H9 (cell line): ENCODE results near the gene NEURL3. TPM values are rescaled to one million over a fixed set of nuclear protein-coding genes. Genes with fewer than 3 reads are reported as not detected.

ENCODE experiments used
- DNase-seq: peaks from one replicate; pipeline ENCODE4 v3.0.0-alpha.2; 2017
- H2AFZ ChIP-seq: one replicate; pipeline ENCODE4 v1.6.1; 2013; ENCODE audit warnings: mild to moderate bottlenecking, low read length, control low read depth, moderate library complexity
- H2AK5ac ChIP-seq: 2 replicates; pipeline ENCODE4 v1.6.1; 2013; ENCODE audit warnings: low read length, control low read depth, mixed read lengths; ENCODE audit not compliant: insufficient read length
- H2BK120ac ChIP-seq: one replicate; pipeline ENCODE4 v1.6.1; 2013; ENCODE audit warnings: low read depth, mild to moderate bottlenecking, low read length, control low read depth, inconsistent platforms; ENCODE audit not compliant: poor library complexity, severe bottlenecking
- H2BK12ac ChIP-seq: 2 replicates; pipeline ENCODE4 v1.6.1; 2013; ENCODE audit warnings: low read length, control low read depth, mixed read lengths, low read depth; ENCODE audit not compliant: insufficient read length
- H2BK15ac ChIP-seq: 2 replicates; pipeline ENCODE4 v1.6.1; 2013; ENCODE audit warnings: low read depth, low read length, control low read depth
- H2BK20ac ChIP-seq: one replicate; pipeline ENCODE4 v1.6.1; 2013; ENCODE audit warnings: low read depth, mild to moderate bottlenecking, low read length, control low read depth, inconsistent platforms; ENCODE audit not compliant: poor library complexity, severe bottlenecking
- H2BK5ac ChIP-seq: 2 replicates; pipeline ENCODE4 v1.6.1; 2013; ENCODE audit warnings: low read length, control low read depth, mixed read lengths; ENCODE audit not compliant: insufficient read length
- H3K14ac ChIP-seq: 2 replicates; pipeline ENCODE4 v1.6.1; 2013; ENCODE audit warnings: low read length, control low read depth; ENCODE audit not compliant: insufficient read depth
- H3K18ac ChIP-seq: 2 replicates; pipeline ENCODE4 v1.6.1; 2013; ENCODE audit warnings: low read depth, mild to moderate bottlenecking, mixed read lengths, low read length, control low read depth; ENCODE audit not compliant: insufficient read length
- H3K23ac ChIP-seq: 2 replicates; pipeline ENCODE4 v1.6.1; 2013; ENCODE audit warnings: low read length, control low read depth, mixed read lengths, low read depth; ENCODE audit not compliant: insufficient read length
- H3K23me2 ChIP-seq: 2 replicates; pipeline ENCODE4 v1.6.1; 2013; ENCODE audit warnings: low read depth, mild to moderate bottlenecking, mixed read lengths, low read length, control low read depth; ENCODE audit not compliant: insufficient read length, poor library complexity, severe bottlenecking
- H3K27ac ChIP-seq: 2 replicates; pipeline ENCODE4 v1.5.1; 2013; ENCODE audit warnings: low read length, control low read depth, mixed read lengths, low read depth; ENCODE audit not compliant: insufficient read length
- H3K27me3 ChIP-seq: 2 replicates; pipeline ENCODE4 v1.6.1; 2013; ENCODE audit warnings: low read length, control low read depth, inconsistent platforms; ENCODE audit not compliant: insufficient read depth
- H3K4ac ChIP-seq: 2 replicates; pipeline ENCODE4 v1.6.1; 2013; ENCODE audit warnings: low read depth, mild to moderate bottlenecking, control low read depth, inconsistent platforms, low read length, moderate library complexity
- H3K4me1 ChIP-seq: 2 replicates; pipeline ENCODE4 v1.6.1; 2013; ENCODE audit warnings: low read length, control low read depth, inconsistent platforms; ENCODE audit not compliant: insufficient read depth
- H3K4me2 ChIP-seq: 2 replicates; pipeline ENCODE4 v1.6.1; 2013; ENCODE audit warnings: low read length, control low read depth, mixed read lengths; ENCODE audit not compliant: insufficient read length, insufficient read depth
- H3K56ac ChIP-seq: 2 replicates; pipeline ENCODE4 v1.6.1; 2013; ENCODE audit warnings: low read depth, mild to moderate bottlenecking, mixed read lengths, low read length, control low read depth; ENCODE audit not compliant: insufficient read length
- H3K79me1 ChIP-seq: 2 replicates; pipeline ENCODE4 v1.6.1; 2013; ENCODE audit warnings: low read depth, mild to moderate bottlenecking, moderate library complexity, low read length, control low read depth, inconsistent platforms; ENCODE audit not compliant: insufficient read depth, poor library complexity, severe bottlenecking
- H3K79me2 ChIP-seq: 2 replicates; pipeline ENCODE4 v1.6.1; 2013; ENCODE audit warnings: low read length, control low read depth, inconsistent platforms; ENCODE audit not compliant: insufficient read depth
- H3K9ac ChIP-seq: 2 replicates; pipeline ENCODE4 v1.6.1; 2013; ENCODE audit warnings: low read length, control low read depth, mixed read lengths; ENCODE audit not compliant: insufficient read length; ENCODE audit errors: extremely low read depth
- H3K9me3 ChIP-seq: one replicate; pipeline ENCODE4 v1.6.1; 2013; ENCODE audit warnings: low read depth, low read length, inconsistent platforms; ENCODE audit not compliant: control insufficient read depth
- H3T11ph ChIP-seq: one replicate; pipeline ENCODE4 v1.6.1; 2013; ENCODE audit warnings: mild to moderate bottlenecking, low read length, control low read depth, inconsistent platforms
- H4K20me1 ChIP-seq: one replicate; pipeline ENCODE4 v1.6.1; 2013; ENCODE audit not compliant: control insufficient read depth, insufficient read length, insufficient read depth
- H4K5ac ChIP-seq: 2 replicates; pipeline ENCODE4 v1.6.1; 2013; ENCODE audit warnings: low read depth, mild to moderate bottlenecking, mixed read lengths, low read length, control low read depth; ENCODE audit not compliant: insufficient read length
- H4K8ac ChIP-seq: replicated peaks from 2 replicates; pipeline ENCODE4 v1.6.1; 2013; ENCODE audit warnings: low read length, control low read depth, mixed read lengths, low read depth; ENCODE audit not compliant: insufficient read length
- H4K91ac ChIP-seq: 2 replicates; pipeline ENCODE4 v1.6.1; 2013; ENCODE audit warnings: low read depth, mild to moderate bottlenecking, moderate library complexity, mixed read lengths, low read length, control low read depth; ENCODE audit not compliant: insufficient read length
- H3K27ac Mint-ChIP-seq, 3 experiments: 2 replicates in 2 of 3; 3 replicates in 1 of 3; pipeline ENCODE4 v1.8.0; 2020 to 2021; ENCODE audit warnings: mixed read lengths in 3 of 3, mild to moderate bottlenecking in 1 of 3, moderate library complexity in 1 of 3
- H3K27me3 Mint-ChIP-seq: 2 replicates; pipeline ENCODE4 v1.8.0; 2021; ENCODE audit warnings: low read depth, mild to moderate bottlenecking, moderate library complexity, mixed read lengths
- H3K36me3 Mint-ChIP-seq, 3 experiments: 2 replicates in 2 of 3; 3 replicates in 1 of 3; pipeline ENCODE4 v1.8.0; 2020 to 2021; ENCODE audit warnings: low read depth in 3 of 3, mixed read lengths in 3 of 3; ENCODE audit not compliant: insufficient read depth in 1 of 3
- H3K4me1 Mint-ChIP-seq, 2 experiments: 2 replicates each; pipeline ENCODE4 v1.8.0; 2020; ENCODE audit warnings: mixed read lengths in 2 of 2
- H3K4me3 Mint-ChIP-seq, 2 experiments: 2 replicates in 1 of 2; 3 replicates in 1 of 2; pipeline ENCODE4 v1.8.0; 2020 to 2021; ENCODE audit warnings: mild to moderate bottlenecking in 2 of 2, mixed read lengths in 2 of 2, moderate library complexity in 1 of 2
- H3K9me3 Mint-ChIP-seq, 2 experiments: 2 replicates in 1 of 2; 3 replicates in 1 of 2; pipeline ENCODE4 v1.8.0; 2020; ENCODE audit warnings: mild to moderate bottlenecking in 2 of 2, mixed read lengths in 2 of 2, moderate library complexity in 1 of 2
- WGBS: extraction: QIAGEN DNeasy Blood & Tissue Kit; methylation state at CpG from one replicate; pipeline ENCODE4 v1.1.7; 2013; ENCODE audit warnings: missing lambda C conversion rate, low lambda C conversion rate, mixed read lengths; ENCODE audit not compliant: insufficient read length; ENCODE audit errors: extremely low coverage; 5-methylcytosine and 5-hydroxymethylcytosine counted together
- total RNA-seq: library from RNA; stranded (reverse); gene quantifications from 2 replicates; pipeline ENCODE4 v1.2.1, GENCODE V29; 2021
- TF ChIP-seq, protein P1 (sequence below): fragments of 200-600 bp; sonication (generic); conservative IDR thresholded peaks from 3 replicates; pipeline ENCODE4 v1.8.0; 2021; ENCODE audit warnings: antibody characterized with exemption, mild to moderate bottlenecking

NEURL3 gene
- total RNA-seq, 1 experiment from 2014 or later = not detected

DNA sequence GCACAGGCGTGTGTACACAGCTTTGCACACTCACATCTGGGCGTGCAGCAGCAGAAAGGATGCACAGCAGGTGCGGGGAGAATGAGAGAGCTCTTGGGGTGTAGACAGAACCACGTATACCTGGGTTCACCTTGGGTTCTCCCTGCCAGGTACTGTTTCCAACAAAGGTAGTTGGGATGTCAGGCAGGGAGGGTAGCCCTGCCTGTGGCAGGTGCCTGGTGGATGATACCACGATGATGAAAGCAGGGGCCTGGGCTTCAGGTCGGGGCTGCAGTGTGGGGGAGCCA is 24.9 kb upstream of the NEURL3 start:
- no peak overlapping the region for H3K18ac ChIP-seq
- DNase-seq = no peak
- no peaks in the 10 kb centered on the region for H3K9me3 ChIP-seq
- Mint-ChIP-seq H3K4me1 (peaks cover 15 to 29% of the 10 kb centered on the region in 2 experiments), H3K36me3 (no peaks in the 10 kb centered on the region), H3K4me3 (no peak overlapping the region), H3K27ac (no peak overlapping the region; a peak in 1 of 7 replicates), H3K27me3 (peaks cover 64% of the 10 kb centered on the region), H3K9me3 (no peaks in the 10 kb centered on the region)
- no peak overlapping the region for H2BK5ac ChIP-seq
- no peaks in the 10 kb centered on the region for H4K20me1 ChIP-seq
- H3K4me1 ChIP-seq = peaks cover 3% of the 10 kb centered on the region; the same call in 1 of the 2 replicates
- no peak overlapping the region for H3K14ac ChIP-seq
- no peak overlapping the region for H2BK15ac ChIP-seq
- no peaks in the 10 kb centered on the region for H3K27me3 ChIP-seq
- H4K8ac ChIP-seq = no peak overlapping the region
- H3K27ac ChIP-seq = no peak overlapping the region
- H3K4me2 ChIP-seq = no peak overlapping the region
- H4K5ac ChIP-seq = no peak overlapping the region
- no peaks in the 10 kb centered on the region for H3K79me2 ChIP-seq
- WGBS = no CpG with 5 or more reads among the region's 6 CpGs
- no peak overlapping the region for H2AK5ac ChIP-seq
- no peak overlapping the region for H2BK20ac ChIP-seq
- TF ChIP-seq, protein P1, sequence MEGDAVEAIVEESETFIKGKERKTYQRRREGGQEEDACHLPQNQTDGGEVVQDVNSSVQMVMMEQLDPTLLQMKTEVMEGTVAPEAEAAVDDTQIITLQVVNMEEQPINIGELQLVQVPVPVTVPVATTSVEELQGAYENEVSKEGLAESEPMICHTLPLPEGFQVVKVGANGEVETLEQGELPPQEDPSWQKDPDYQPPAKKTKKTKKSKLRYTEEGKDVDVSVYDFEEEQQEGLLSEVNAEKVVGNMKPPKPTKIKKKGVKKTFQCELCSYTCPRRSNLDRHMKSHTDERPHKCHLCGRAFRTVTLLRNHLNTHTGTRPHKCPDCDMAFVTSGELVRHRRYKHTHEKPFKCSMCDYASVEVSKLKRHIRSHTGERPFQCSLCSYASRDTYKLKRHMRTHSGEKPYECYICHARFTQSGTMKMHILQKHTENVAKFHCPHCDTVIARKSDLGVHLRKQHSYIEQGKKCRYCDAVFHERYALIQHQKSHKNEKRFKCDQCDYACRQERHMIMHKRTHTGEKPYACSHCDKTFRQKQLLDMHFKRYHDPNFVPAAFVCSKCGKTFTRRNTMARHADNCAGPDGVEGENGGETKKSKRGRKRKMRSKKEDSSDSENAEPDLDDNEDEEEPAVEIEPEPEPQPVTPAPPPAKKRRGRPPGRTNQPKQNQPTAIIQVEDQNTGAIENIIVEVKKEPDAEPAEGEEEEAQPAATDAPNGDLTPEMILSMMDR = no peak
- H2BK12ac ChIP-seq = no peak overlapping the region
- H3K23me2 ChIP-seq = peaks cover 2% of the 10 kb centered on the region
- no peak overlapping the region for H3K23ac ChIP-seq
- no peak overlapping the region for H4K91ac ChIP-seq
- H2BK120ac ChIP-seq = no peak overlapping the region
- no peak overlapping the region for H2AFZ ChIP-seq
- no peak overlapping the region for H3T11ph ChIP-seq
- H3K9ac ChIP-seq = no peak overlapping the region
- H3K56ac ChIP-seq = no peak overlapping the region
- H3K79me1 ChIP-seq = no peaks in the 10 kb centered on the region
- no peak overlapping the region for H3K4ac ChIP-seq
